ENCODE measurements around the gene ELF3. TPM values are rescaled to one million over a fixed set of nuclear protein-coding genes. Genes with fewer than 3 reads are reported as not detected.

ELF3 gene
- total and polyA plus RNA-seq, 2 of the 13 experiments (the other 11 are each of a cell fraction or from before 2014, with no cell fraction given) = 11.5 to 55.1 TPM

- TF ChIP-seq ZBTB46 (CRISPR knock-in tag; IDR thresholded peaks at IDR 0.05; ENCODE audit: borderline replicate concordance) (no peak), ARID5B (CRISPR knock-in tag; IDR thresholded peaks at IDR 0.05) (peak; percentile 47), THRA (CRISPR knock-in tag; IDR thresholded peaks at IDR 0.05; ENCODE audit: borderline replicate concordance) (no peak), ZBTB34 (CRISPR knock-in tag; IDR thresholded peaks at IDR 0.05) (no peak), ZNF484 (CRISPR knock-in tag; IDR thresholded peaks at IDR 0.05; ENCODE audit: borderline replicate concordance, low read depth) (no peak), ZNF605 (CRISPR knock-in tag; IDR thresholded peaks at IDR 0.05) (no peak), IKZF1 (IDR thresholded peaks at IDR 0.05) (no peak), ZBTB37 (CRISPR knock-in tag; IDR thresholded peaks at IDR 0.05) (no peak), KLF6 (CRISPR knock-in tag; IDR thresholded peaks at IDR 0.05) (peak; percentile 43; the same call in 1 of the 2 replicates), MED1 (CRISPR knock-in tag; IDR thresholded peaks at IDR 0.05) (peak; percentile 83), TFDP2 (CRISPR knock-in tag; IDR thresholded peaks at IDR 0.05) (0 out of 2 replicates have a peak, but pooled peaks have one; percentile 6), ZNF354B (CRISPR knock-in tag; IDR thresholded peaks at IDR 0.05) (no peak), HMGA1 (CRISPR knock-in tag; conservative IDR thresholded peaks at IDR 0.05) (no peak), ZFP90 (CRISPR knock-in tag; IDR thresholded peaks at IDR 0.05; ENCODE audit: borderline replicate concordance) (no peak), ARNTL (CRISPR knock-in tag; IDR thresholded peaks at IDR 0.05) (no peak), ATAD3A (CRISPR knock-in tag; IDR thresholded peaks at IDR 0.05) (no peak), ZNF205 (CRISPR knock-in tag; IDR thresholded peaks at IDR 0.05) (no peak), ZNF296 (CRISPR knock-in tag; conservative IDR thresholded peaks at IDR 0.05) (no peak)
Observed at GRCh38 chr1:202010180-202011015, at the start of gene ELF3 (continued).
